ENCODE data around the gene ZKSCAN5. TPM values are rescaled to one million over a fixed set of nuclear protein-coding genes. Genes with fewer than 3 reads are reported as not detected.

Gene ZKSCAN5
- total and polyA plus RNA-seq, 2 donors (not counting 1 experiment from before 2014, with no cell fraction given) = 3.1 to 10.9 TPM

DNA sequence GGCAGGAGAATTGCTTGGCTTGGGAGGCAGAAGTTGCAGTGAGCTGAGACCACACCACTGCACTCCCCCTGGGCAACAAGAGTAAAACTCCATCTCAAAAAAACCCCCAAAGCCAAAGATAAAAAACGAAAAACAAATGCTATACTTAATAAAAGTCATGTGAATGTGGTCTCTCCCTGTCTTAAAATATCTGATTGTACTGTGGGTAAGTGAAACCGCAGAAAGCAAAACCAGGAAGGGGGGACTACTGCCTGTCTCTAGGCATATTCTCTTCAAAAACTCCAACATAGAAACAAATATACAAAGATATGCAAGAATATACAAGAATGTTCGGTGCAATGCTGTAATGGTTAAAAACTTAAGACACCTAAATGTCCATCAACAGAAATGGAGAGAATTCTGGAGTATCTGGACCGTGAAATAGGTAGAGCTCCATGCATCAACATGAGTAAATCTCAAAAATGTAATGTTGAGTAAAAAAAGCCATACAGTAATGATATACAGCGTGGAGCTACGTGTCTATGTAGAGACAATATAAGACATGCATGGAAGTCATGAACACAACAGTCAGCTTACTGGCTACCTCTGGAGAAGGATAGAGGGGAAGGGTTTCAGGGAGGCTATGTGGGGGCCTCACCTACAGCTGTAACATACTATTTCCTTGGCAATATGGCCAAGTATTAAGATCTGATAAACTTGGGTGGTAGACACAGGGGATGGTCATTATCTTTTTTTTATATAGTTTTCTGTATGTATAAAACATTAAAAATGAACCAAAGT lies 6.5 kb upstream of the ZKSCAN5 start:
- peaks cover 22 to 25% of the 10 kb centered on the region in 2 donors for H3K4me1 ChIP-seq (ENCODE audit: control insufficient read depth in 2 of 2, insufficient read depth in 2 of 2, low read length in 2 of 2)
- no peak overlapping the region for H2AFZ ChIP-seq (ENCODE audit: insufficient read depth, low read depth, low read length, poor library complexity, severe bottlenecking)
- peak overlapping the region; percentile 72 for H3K27ac Mint-ChIP-seq
- DNase-seq = no peak
- H3K27ac ChIP-seq (ENCODE audit: low read length in 2 of 2) = peak overlapping the region in 1 of 2 donors; percentile 46
- no peak for ATAC-seq (ENCODE audit: low read depth)
- H3K79me2 ChIP-seq (ENCODE audit: control insufficient read depth, insufficient read depth, low read length) = peaks cover 72% of the 10 kb centered on the region
- no peaks in the 10 kb centered on the region for H3K27me3 Mint-ChIP-seq
- H3K36me3 ChIP-seq (replicated peaks in 1 of 2; ENCODE audit: control extremely low read depth in 1 of 2, control insufficient read depth in 1 of 2, extremely low read depth in 1 of 2, insufficient read depth in 2 of 2, low read length in 1 of 2) = peaks cover 3 to 41% of the 10 kb centered on the region in 2 experiments
- no peaks in the 10 kb centered on the region for H3K27me3 ChIP-seq (replicated peaks in 1 of 4; ENCODE audit: control extremely low read depth in 1 of 4, control insufficient read depth in 3 of 4, insufficient read depth in 4 of 4, low read length in 3 of 4)
- peaks cover 48% of the 10 kb centered on the region for H4K20me1 ChIP-seq (ENCODE audit: control insufficient read depth, insufficient read depth, low read length, poor library complexity, severe bottlenecking)
- H3K9me3 Mint-ChIP-seq (ENCODE audit: insufficient read depth) = peaks cover 6% of the 10 kb centered on the region
- peak overlapping the region; percentile 96 for H3K9ac ChIP-seq (ENCODE audit: low read length)
- peaks cover 33% of the 10 kb centered on the region for H3K4me1 Mint-ChIP-seq
- WGBS (ENCODE audit: insufficient coverage) = no CpG with 5 or more reads among the region's 6 CpGs
- H3K9me3 ChIP-seq (ENCODE audit: control extremely low read depth in 1 of 3, control insufficient read depth in 2 of 3, insufficient read depth in 1 of 3, low read length in 2 of 3) = peaks cover 0 to 27% (median 12%) of the 10 kb centered on the region in 3 donors
- peak overlapping the region; percentile 86 for H3K4me2 ChIP-seq (replicated peaks; ENCODE audit: low read depth, low read length, poor library complexity, severe bottlenecking)
- POLR2A ChIA-PET = interaction anchor here (0.9 kb wide), 1 partner anchor 62 kb away, joined by 4 read pairs; no protein-coding TSS in a partner anchor
- intact Hi-C loops (cut with micrococcal nuclease) = no loop called here
- no peak for TF ChIP-seq EZH2 (IDR thresholded peaks at IDR 0.05; ENCODE audit: borderline replicate concordance, insufficient read depth, low read depth, low read length, poor library complexity, severe bottlenecking)
- TF ChIP-seq, protein P1, sequence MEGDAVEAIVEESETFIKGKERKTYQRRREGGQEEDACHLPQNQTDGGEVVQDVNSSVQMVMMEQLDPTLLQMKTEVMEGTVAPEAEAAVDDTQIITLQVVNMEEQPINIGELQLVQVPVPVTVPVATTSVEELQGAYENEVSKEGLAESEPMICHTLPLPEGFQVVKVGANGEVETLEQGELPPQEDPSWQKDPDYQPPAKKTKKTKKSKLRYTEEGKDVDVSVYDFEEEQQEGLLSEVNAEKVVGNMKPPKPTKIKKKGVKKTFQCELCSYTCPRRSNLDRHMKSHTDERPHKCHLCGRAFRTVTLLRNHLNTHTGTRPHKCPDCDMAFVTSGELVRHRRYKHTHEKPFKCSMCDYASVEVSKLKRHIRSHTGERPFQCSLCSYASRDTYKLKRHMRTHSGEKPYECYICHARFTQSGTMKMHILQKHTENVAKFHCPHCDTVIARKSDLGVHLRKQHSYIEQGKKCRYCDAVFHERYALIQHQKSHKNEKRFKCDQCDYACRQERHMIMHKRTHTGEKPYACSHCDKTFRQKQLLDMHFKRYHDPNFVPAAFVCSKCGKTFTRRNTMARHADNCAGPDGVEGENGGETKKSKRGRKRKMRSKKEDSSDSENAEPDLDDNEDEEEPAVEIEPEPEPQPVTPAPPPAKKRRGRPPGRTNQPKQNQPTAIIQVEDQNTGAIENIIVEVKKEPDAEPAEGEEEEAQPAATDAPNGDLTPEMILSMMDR (IDR thresholded peaks at IDR 0.05) = no peak
- peak overlapping the region; percentile 92 for H3K4me3 Mint-ChIP-seq
- peak overlapping the region in 4 of 5 experiments; percentile 22 to 100 (median 92) for H3K4me3 ChIP-seq (ENCODE audit: control extremely low read depth in 1 of 5, extremely low read depth in 1 of 5, insufficient read depth in 1 of 5, low read depth in 2 of 5, low read length in 4 of 5)
- CTCF ChIA-PET = interaction anchor here (0.8 kb wide), 1 partner anchor 54 kb away, joined by 3 read pairs; the partner anchor contains the start of gene FAM200A

DNA sequence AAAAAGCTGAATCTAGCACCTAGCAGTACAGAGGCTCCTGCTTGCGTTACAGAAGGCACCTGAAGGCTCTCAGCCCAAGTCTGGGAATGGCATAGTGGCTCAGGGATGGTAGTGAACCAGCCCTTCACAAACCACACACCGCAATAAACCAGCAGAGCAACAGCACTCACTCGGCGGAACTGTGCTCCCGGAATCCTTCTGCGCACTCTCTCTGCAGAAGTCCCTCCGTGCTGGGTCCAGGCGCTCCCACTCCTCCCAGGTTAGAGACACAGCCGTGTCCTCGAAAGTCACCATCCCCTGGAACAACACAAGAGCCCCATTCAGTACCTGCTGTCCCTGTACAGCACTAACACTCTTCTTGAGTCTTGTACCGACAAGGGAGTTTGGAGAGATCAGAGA lies 5.9 kb upstream of the ZKSCAN5 start:
- Histone ChIP-seq H3K4me3 (ENCODE audit: control extremely low read depth in 1 of 5, extremely low read depth in 1 of 5, insufficient read depth in 1 of 5, low read depth in 2 of 5, low read length in 4 of 5) (peak overlapping the region; percentile 22 to 100 (median 91)), H3K9me3 (ENCODE audit: control extremely low read depth in 1 of 3, control insufficient read depth in 2 of 3, insufficient read depth in 1 of 3, low read length in 2 of 3) (peaks cover 0 to 21% (median 10%) of the 10 kb centered on the region in 3 donors), H2AFZ (ENCODE audit: insufficient read depth, low read depth, low read length, poor library complexity, severe bottlenecking) (no peak overlapping the region), H3K27me3 (replicated peaks in 1 of 4; ENCODE audit: control extremely low read depth in 1 of 4, control insufficient read depth in 3 of 4, insufficient read depth in 4 of 4, low read length in 3 of 4) (no peaks in the 10 kb centered on the region), H3K36me3 (replicated peaks in 1 of 2; ENCODE audit: control extremely low read depth in 1 of 2, control insufficient read depth in 1 of 2, extremely low read depth in 1 of 2, insufficient read depth in 2 of 2, low read length in 1 of 2) (peaks cover 3 to 36% of the 10 kb centered on the region in 2 experiments), H3K27ac (ENCODE audit: low read length in 2 of 2) (peak overlapping the region in 1 of 2 donors; percentile 99), H3K4me2 (replicated peaks; ENCODE audit: low read depth, low read length, poor library complexity, severe bottlenecking) (peak overlapping the region; percentile 86), H3K9ac (ENCODE audit: low read length) (peak overlapping the region; percentile 96), H3K79me2 (ENCODE audit: control insufficient read depth, insufficient read depth, low read length) (peaks cover 68% of the 10 kb centered on the region), H3K4me1 (ENCODE audit: control insufficient read depth in 2 of 2, insufficient read depth in 2 of 2, low read length in 2 of 2) (peaks cover 22 to 25% of the 10 kb centered on the region in 2 donors), H4K20me1 (ENCODE audit: control insufficient read depth, insufficient read depth, low read length, poor library complexity, severe bottlenecking) (peaks cover 44% of the 10 kb centered on the region)
- intact Hi-C loops (cut with micrococcal nuclease) = no loop called here
- POLR2A ChIA-PET = interaction anchor here (0.9 kb wide), 1 partner anchor 61 kb away, joined by 4 read pairs; no protein-coding TSS in a partner anchor
- Mint-ChIP-seq H3K4me1 (peaks cover 36% of the 10 kb centered on the region), H3K4me3 (peak overlapping the region; percentile 92), H3K9me3 (ENCODE audit: insufficient read depth) (peaks cover 4% of the 10 kb centered on the region), H3K27ac (peak overlapping the region; percentile 74), H3K27me3 (no peaks in the 10 kb centered on the region)
- CTCF ChIA-PET = interaction anchor here (0.8 kb wide), 1 partner anchor 53 kb away, joined by 3 read pairs; the partner anchor contains the start of gene FAM200A
- TF ChIP-seq, protein P1 (IDR thresholded peaks at IDR 0.05) = no peak
- TF ChIP-seq EZH2 (IDR thresholded peaks at IDR 0.05; ENCODE audit: borderline replicate concordance, insufficient read depth, low read depth, low read length, poor library complexity, severe bottlenecking) = no peak
- no peak for DNase-seq
- WGBS (ENCODE audit: insufficient coverage) = 76% methylated on average over 6 of the region's 11 CpGs
- ATAC-seq (ENCODE audit: low read depth) = no peak

All from B cell (primary cell).